Mononuclear cell (primary cell): ENCODE measurements around the gene NLRP6. TPM values are rescaled to one million over a fixed set of nuclear protein-coding genes. Genes with fewer than 3 reads are reported as not detected.

Experiments
- total RNA-seq: library from RNA; depleted of rRNA; stranded (reverse); fragments of >200 nt; gene quantifications from one replicate; pipeline ENCODE4 v1.2.3, GENCODE V29; 2012

Gene NLRP6
- total RNA-seq, 1 donor: 9.7 TPM

Other genes with a start within 250 kb of the NLRP6 start
- not detected for gene SCGB1C1, start 85.3 kb upstream of the NLRP6 start, total RNA-seq
- 20.6 TPM for gene BET1L, start 71.0 kb upstream of the NLRP6 start, total RNA-seq
- 53.4 TPM for gene RIC8A, start 70.7 kb upstream of the NLRP6 start, total RNA-seq
- 6.2 TPM for gene SIRT3, start 42.1 kb upstream of the NLRP6 start, total RNA-seq
- 62.5 TPM for gene PSMD13, start 41.4 kb upstream of the NLRP6 start, total RNA-seq
- 85.2 TPM for gene PGGHG, start 10.7 kb downstream of the NLRP6 start, total RNA-seq
- not detected for gene IFITM5, start 21.1 kb downstream of the NLRP6 start, total RNA-seq
- 52.9 TPM for gene IFITM2, start 29.4 kb downstream of the NLRP6 start, total RNA-seq
- gene IFITM1, start 35.6 kb downstream of the NLRP6 start, total RNA-seq: 276 TPM
- gene IFITM3, start 42.5 kb downstream of the NLRP6 start, total RNA-seq: 14.1 TPM
- 0.21 TPM for gene B4GALNT4, start 91.1 kb downstream of the NLRP6 start, total RNA-seq
- gene PKP3, start 115.8 kb downstream of the NLRP6 start, total RNA-seq: not detected
- 50.9 TPM for gene SIGIRR, start 136.6 kb downstream of the NLRP6 start, total RNA-seq
- 19.9 TPM for gene ANO9, start 163.6 kb downstream of the NLRP6 start, total RNA-seq
- 8.8 TPM for gene PTDSS2, start 171.9 kb downstream of the NLRP6 start, total RNA-seq
- 92.2 TPM for gene RNH1, start 228.8 kb downstream of the NLRP6 start, total RNA-seq